Fibroblast of skin of left quadriceps (primary cell): ENCODE results near the gene RAD51.
A peak's percentile ranks its signal among the peaks of the same experiment; 100 is the strongest.

Experiments used
- DNase-seq, 2 experiments: peaks; one replicate each; pipeline ENCODE4 v3.0.0-alpha.2; 2013; ENCODE audit warnings: low read depth in 2 of 2

RAD51 gene

GRCh38 chr15:40722354-40722753 is 27.4 kb downstream of the RAD51 start:
- no peak for DNase-seq

- no peak for DNase-seq
These were observed 28.0 kb downstream of the RAD51 start for GRCh38 chr15:40722934-40723333.

- no peak for DNase-seq
These were observed 28.9 kb downstream of the RAD51 start for GRCh38 chr15:40723919-40724318.

GRCh38 chr15:40731034-40731433 is 36.1 kb downstream of the RAD51 start:
- DNase-seq: no peak

- DNase-seq: no peak
These were observed 41.6 kb downstream of the RAD51 start for GRCh38 chr15:40736575-40736974.

- DNase-seq: no peak
These were observed 42.1 kb downstream of the RAD51 start for GRCh38 chr15:40737048-40737447.

- DNase-seq: no peak
These were observed 44.1 kb downstream of the RAD51 start for GRCh38 chr15:40739047-40739446.

- no peak for DNase-seq
These were observed 44.9 kb downstream of the RAD51 start for GRCh38 chr15:40739854-40740253.

GRCh38 chr15:40743485-40743901 is 48.5 kb downstream of the RAD51 start:
- no peak for DNase-seq

GRCh38 chr15:40743921-40744814 is 49.2 kb downstream of the RAD51 start:
- DNase-seq: no peak

GRCh38 chr15:40744815-40745152 is 49.8 kb downstream of the RAD51 start:
- DNase-seq: no peak

GRCh38 chr15:40746916-40747418 is 52.0 kb downstream of the RAD51 start:
- no peak for DNase-seq

- DNase-seq: no peak
These were observed 53.0 kb downstream of the RAD51 start for GRCh38 chr15:40747685-40748631.

GRCh38 chr15:40749151-40749630 is 54.2 kb downstream of the RAD51 start:
- DNase-seq: no peak

- DNase-seq: no peak
These were observed 55.9 kb downstream of the RAD51 start for GRCh38 chr15:40750885-40751284.

GRCh38 chr15:40751745-40752144 is 56.8 kb downstream of the RAD51 start:
- no peak for DNase-seq

- no peak for DNase-seq
These were observed 59.6 kb downstream of the RAD51 start for GRCh38 chr15:40754574-40754882.

- peak; percentile 82 to 84 for DNase-seq
These were observed 60.2 kb downstream of the RAD51 start, which contains the start of gene RMDN3 for GRCh38 chr15:40754883-40755811. Gene RMDN3 (minus strand): TSS chr15:40755254. CDS start chr15:40754783, 471 bp downstream.

GRCh38 chr15:40755812-40756208 is 60.8 kb downstream of the RAD51 start:
- DNase-seq: no peak

GRCh38 chr15:40756938-40757337 is 62.0 kb downstream of the RAD51 start:
- no peak for DNase-seq

GRCh38 chr15:40759961-40760360 is 65.0 kb downstream of the RAD51 start:
- DNase-seq: no peak
